ENCODE results near the gene NHERF2.

DNA sequence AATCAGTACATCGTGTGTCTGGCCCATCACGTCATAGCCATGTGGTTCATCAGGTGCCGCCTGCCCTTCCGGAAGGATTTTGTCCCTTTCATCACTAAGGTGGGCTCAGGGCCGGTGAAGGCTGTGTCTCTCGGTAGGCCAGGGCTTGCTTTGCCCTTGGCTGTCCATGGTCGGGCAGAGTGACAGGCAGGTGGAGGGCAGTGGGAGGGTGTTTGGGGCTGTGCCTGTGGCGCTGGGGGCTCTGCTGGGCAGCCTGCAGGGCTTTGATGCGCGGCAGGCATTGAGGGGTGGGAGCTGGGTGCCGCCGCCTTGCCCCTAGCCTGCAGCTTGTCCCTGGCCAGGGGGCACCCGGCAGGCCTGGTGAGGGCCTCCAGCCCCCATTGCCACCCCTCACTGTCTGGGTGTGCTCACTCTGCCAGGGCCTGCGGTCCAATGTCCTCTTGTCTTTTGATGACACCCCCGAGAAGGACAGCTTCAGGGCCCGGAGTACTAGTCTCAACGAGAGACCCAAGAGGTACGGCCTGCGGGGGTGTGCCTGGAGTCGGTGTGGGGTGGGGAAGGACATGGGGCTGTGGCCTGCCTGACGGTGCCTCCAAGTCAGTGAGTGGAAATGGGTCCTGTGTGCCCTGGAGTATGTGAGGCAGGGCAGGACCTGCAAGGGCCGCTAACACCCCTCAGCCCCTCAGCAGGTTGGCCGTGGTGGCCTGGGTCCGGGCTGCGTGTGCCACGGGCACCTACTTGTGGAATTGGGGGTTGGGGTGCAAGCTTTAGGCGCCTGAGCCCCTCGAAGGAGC is 49.6 kb downstream of the NHERF2 start:
- no peak for TF ChIP-seq POLR2A (IDR thresholded peaks at IDR 0.05; ENCODE audit: extremely low read depth, insufficient read length)
- TF ChIP-seq, protein P1, sequence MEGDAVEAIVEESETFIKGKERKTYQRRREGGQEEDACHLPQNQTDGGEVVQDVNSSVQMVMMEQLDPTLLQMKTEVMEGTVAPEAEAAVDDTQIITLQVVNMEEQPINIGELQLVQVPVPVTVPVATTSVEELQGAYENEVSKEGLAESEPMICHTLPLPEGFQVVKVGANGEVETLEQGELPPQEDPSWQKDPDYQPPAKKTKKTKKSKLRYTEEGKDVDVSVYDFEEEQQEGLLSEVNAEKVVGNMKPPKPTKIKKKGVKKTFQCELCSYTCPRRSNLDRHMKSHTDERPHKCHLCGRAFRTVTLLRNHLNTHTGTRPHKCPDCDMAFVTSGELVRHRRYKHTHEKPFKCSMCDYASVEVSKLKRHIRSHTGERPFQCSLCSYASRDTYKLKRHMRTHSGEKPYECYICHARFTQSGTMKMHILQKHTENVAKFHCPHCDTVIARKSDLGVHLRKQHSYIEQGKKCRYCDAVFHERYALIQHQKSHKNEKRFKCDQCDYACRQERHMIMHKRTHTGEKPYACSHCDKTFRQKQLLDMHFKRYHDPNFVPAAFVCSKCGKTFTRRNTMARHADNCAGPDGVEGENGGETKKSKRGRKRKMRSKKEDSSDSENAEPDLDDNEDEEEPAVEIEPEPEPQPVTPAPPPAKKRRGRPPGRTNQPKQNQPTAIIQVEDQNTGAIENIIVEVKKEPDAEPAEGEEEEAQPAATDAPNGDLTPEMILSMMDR (IDR thresholded peaks at IDR 0.05; ENCODE audit: low read depth, low read length) = no peak
- TF ChIP-seq, protein P2, sequence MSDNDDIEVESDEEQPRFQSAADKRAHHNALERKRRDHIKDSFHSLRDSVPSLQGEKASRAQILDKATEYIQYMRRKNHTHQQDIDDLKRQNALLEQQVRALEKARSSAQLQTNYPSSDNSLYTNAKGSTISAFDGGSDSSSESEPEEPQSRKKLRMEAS (IDR thresholded peaks at IDR 0.05; ENCODE audit: low read depth, low read length) = no peak

Data from NB4 (cell line).